AG04450 (cell line): ENCODE results near the gene TMEM220. TPM values are rescaled to one million over a fixed set of nuclear protein-coding genes. Genes with fewer than 3 reads are reported as not detected.

ENCODE experiments used
- CTCF ChIA-PET: fragments of 300-600, 350-600 bp; formaldehyde crosslinking; extraction: SDS; loops from one replicate; lab custom pipeline; 2022; ENCODE audit warnings: antibody characterized with exemption, inconsistent platforms; lab: Charles Lee
- POLR2A ChIA-PET: fragments of 350-600 bp; formaldehyde crosslinking; extraction: SDS; loops from one replicate; lab custom pipeline; 2021; ENCODE audit warnings: antibody characterized with exemption, inconsistent platforms; lab: Yijun Ruan, JAX
- DNase-seq: peaks from one replicate; pipeline ENCODE4 v3.0.0-alpha.2; 2011; ENCODE audit warnings: low read depth, low spot score
- H3K27ac ChIP-seq: one replicate; pipeline ENCODE4 v1.5.1; 2012; ENCODE audit warnings: low read depth, low read length, control low read depth
- H3K27me3 ChIP-seq: one replicate; pipeline ENCODE4 v1.6.0; 2012; ENCODE audit warnings: low read length; ENCODE audit not compliant: control insufficient read depth, insufficient read depth
- H3K4me3 ChIP-seq: 2 replicates; pipeline ENCODE4 v1.5.1; 2011; ENCODE audit warnings: mild to moderate bottlenecking, low read depth, low read length, control low read depth
- H3K9me3 ChIP-seq: 2 replicates; pipeline ENCODE4 v1.5.1; 2012; ENCODE audit warnings: low read length; ENCODE audit not compliant: control insufficient read depth, insufficient read depth
- polyA plus RNA-seq: library from polyadenylated mRNA; depleted of rRNA; stranded (reverse); fragments of >200 nt; gene quantifications from 2 replicates; pipeline ENCODE4 v1.2.3, GENCODE V29; 2011
- TF ChIP-seq, protein P1 (sequence below): IDR thresholded peaks from 2 replicates; pipeline ENCODE4 v1.5.1; 2011; ENCODE audit warnings: low read depth, low read length, control low read depth, inconsistent platforms

TMEM220 gene
- polyA plus RNA-seq, 1 experiment, result 6.1 TPM

DNA sequence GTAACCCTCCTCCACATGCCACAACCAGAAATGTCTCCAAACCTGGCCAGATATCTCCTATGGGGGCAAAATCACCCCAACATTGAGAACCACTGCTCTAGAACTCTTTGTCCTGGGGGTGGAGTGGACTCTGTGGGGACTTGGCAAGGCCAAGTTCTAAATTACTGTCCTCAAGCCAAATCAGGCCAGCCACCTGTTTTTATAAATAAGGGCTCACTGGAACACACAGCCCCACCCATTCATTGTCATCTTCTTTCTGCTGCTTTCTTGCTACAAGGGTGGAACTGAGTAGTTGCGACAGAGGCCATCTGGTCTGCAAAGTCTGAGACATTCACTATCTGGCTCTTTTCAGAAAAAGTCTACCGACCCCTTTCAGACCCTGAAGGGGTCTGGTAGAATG, 26.8 kb upstream of the TMEM220 start:
- Histone ChIP-seq H3K4me3 (no peak overlapping the region), H3K27ac (no peak overlapping the region), H3K9me3 (no peaks in the 10 kb centered on the region), H3K27me3 (peaks cover 2% of the 10 kb centered on the region)
- CTCF ChIA-PET, result interaction anchor here (1.7 kb wide), 1 partner anchor 19 kb away, joined by 4 read pairs; no protein-coding TSS in a partner anchor
- POLR2A ChIA-PET, result no interaction called here
- no peak for DNase-seq
- TF ChIP-seq, protein P1, sequence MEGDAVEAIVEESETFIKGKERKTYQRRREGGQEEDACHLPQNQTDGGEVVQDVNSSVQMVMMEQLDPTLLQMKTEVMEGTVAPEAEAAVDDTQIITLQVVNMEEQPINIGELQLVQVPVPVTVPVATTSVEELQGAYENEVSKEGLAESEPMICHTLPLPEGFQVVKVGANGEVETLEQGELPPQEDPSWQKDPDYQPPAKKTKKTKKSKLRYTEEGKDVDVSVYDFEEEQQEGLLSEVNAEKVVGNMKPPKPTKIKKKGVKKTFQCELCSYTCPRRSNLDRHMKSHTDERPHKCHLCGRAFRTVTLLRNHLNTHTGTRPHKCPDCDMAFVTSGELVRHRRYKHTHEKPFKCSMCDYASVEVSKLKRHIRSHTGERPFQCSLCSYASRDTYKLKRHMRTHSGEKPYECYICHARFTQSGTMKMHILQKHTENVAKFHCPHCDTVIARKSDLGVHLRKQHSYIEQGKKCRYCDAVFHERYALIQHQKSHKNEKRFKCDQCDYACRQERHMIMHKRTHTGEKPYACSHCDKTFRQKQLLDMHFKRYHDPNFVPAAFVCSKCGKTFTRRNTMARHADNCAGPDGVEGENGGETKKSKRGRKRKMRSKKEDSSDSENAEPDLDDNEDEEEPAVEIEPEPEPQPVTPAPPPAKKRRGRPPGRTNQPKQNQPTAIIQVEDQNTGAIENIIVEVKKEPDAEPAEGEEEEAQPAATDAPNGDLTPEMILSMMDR, result no peak

DNA sequence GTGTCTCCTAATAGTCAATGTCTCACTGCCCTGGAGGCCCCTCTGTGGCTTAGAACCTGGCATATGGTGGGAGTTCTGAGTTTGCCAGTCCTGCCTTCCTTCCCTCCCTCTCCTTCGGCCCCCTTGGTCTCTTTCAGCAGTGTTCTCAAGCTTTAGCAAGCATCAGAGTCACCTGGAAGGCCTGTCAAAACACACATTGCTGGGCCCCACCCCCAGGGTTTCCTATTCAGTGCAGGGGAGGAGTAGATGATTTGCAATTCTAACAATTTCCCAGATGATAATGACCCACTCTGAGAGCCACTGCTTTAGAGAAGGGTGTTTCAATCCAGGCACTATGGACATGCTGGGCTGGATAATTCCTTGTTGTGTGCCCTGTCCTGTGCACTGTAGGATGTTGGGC, 26.4 kb upstream of the TMEM220 start:
- Histone ChIP-seq H3K4me3 (no peak overlapping the region), H3K27me3 (peaks cover 2% of the 10 kb centered on the region), H3K27ac (no peak overlapping the region), H3K9me3 (no peaks in the 10 kb centered on the region)
- ChIA-PET POLR2A (no interaction called here), CTCF (no interaction called here)
- DNase-seq, result no peak
- TF ChIP-seq, protein P1, result no peak

DNA sequence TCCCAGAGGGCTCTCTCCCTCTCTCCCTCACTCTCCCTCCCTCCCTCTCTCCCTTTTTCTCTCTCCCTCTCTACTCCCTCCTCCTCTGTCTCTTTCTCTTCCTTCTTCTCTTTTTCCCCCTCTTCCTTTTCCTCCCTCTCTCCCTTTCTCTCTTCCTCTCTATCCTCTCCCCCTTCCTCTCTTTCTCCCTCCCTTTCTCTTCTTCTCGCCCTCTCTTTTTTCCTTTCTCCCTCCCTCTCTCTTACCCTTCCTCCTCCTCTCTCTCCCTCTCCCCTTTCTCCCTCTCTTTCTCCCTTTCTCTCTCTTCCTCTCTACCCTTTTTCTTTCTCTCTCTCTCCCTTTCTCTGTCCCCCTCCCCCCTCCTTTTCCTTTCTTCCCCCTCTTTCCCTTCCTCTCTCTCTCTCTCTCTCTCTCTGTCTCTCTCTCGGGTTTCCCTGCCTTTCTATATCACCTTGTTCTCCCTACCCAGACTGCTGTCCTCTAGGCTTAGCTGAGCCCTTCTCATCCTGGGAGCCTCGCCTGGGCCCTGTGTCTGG, 25.8 kb upstream of the TMEM220 start:
- POLR2A ChIA-PET, result no interaction called here
- CTCF ChIA-PET, result no interaction called here
- TF ChIP-seq, protein P1, result no peak

DNA sequence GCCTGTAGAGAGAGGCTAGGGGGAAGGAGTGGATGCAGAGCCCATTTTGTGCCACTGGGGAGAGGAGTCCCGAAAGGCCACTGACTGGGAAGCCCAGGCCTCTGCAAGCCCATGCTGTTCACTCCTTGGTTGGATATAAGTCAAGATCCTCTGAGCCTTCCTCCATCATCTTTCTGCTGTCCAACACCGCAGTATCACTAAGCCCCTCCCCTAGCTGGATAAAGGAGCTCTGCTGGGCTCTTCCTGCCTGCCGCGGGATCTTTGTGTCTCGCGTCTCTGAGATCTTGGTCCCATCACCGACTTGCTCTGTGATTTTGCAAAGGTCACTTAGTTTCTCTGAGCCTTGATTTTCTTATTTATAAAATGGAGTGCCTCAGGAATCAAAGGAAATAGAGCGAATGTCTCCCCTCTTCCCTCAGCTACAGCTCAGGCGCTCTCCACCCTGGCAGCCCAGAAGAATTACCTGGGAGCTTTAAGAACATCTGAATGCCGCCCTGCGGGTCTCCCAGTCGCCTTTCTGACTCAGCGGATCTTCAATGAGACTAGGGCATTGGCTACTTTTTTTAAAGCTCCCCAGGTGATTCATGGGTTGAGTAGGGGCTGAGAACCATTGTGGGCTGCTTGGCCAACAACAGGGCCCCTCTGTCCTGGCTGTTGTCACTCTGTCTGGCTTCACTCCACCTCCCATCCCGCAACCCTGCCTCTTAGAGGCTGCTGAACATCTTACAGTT, 25.2 kb upstream of the TMEM220 start:
- no peaks in the 10 kb centered on the region for H3K9me3 ChIP-seq

More for the DNA sequence above, 25.8 kb upstream of the TMEM220 start:
- no peaks in the 10 kb centered on the region for H3K9me3 ChIP-seq
- H3K27me3 ChIP-seq, result peaks cover 2% of the 10 kb centered on the region
- H3K4me3 ChIP-seq, result no peak overlapping the region
- DNase-seq, result no peak
- no peak overlapping the region for H3K27ac ChIP-seq

More for the DNA sequence above, 25.2 kb upstream of the TMEM220 start:
- TF ChIP-seq, protein P1, result no peak
- H3K27me3 ChIP-seq, result peaks cover 5% of the 10 kb centered on the region
- H3K27ac ChIP-seq, result no peak overlapping the region
- CTCF ChIA-PET, result interaction anchor here (1.0 to 1.2 kb wide), 2 partner anchors 18 to 91 kb away, joined by 4 to 7 read pairs; no protein-coding TSS in a partner anchor
- no peak for DNase-seq
- no peak overlapping the region for H3K4me3 ChIP-seq
- POLR2A ChIA-PET, result no interaction called here
